ENCODE results near the gene MIPOL1. TPM values are rescaled to one million over a fixed set of nuclear protein-coding genes. Genes with fewer than 3 reads are reported as not detected.

MIPOL1 gene
- total RNA-seq, 1 experiment from 2014 or later: 15.4 TPM

GRCh38 chr14:37490607-37491006 is 292.9 kb downstream of the MIPOL1 start:
- Histone ChIP-seq H3K4me1 (ENCODE audit: control insufficient read depth in 1 of 2, insufficient read depth in 2 of 2, low read length in 2 of 2) (no peaks in the 10 kb centered on the region), H3K9me2 (ENCODE audit: insufficient read depth) (no peaks in the 10 kb centered on the region), H3K9ac (ENCODE audit: low read length) (no peak overlapping the region), H4K20me1 (ENCODE audit: insufficient read depth) (no peaks in the 10 kb centered on the region), H3K79me2 (ENCODE audit: insufficient read depth, low read length) (no peaks in the 10 kb centered on the region), H3K4me2 (ENCODE audit: low read length) (no peak overlapping the region), H3K9me3 (ENCODE audit: control insufficient read depth in 1 of 2, insufficient read depth in 1 of 2, low read depth in 1 of 2, low read length in 2 of 2) (no peaks in the 10 kb centered on the region), H2AFZ (ENCODE audit: low read depth, low read length, poor library complexity, severe bottlenecking) (no peak overlapping the region), H3K27me3 (ENCODE audit: insufficient read depth, low read length) (no peaks in the 10 kb centered on the region), H3K27ac (ENCODE audit: low read depth, low read length) (no peak overlapping the region), H3K36me3 (ENCODE audit: control insufficient read depth in 1 of 2, insufficient read depth in 2 of 2, low read length in 2 of 2) (no peaks in the 10 kb centered on the region), H3K4me3 (replicated peaks in 1 of 2; ENCODE audit: low read depth in 1 of 2, low read length in 2 of 2) (no peak overlapping the region)
- POLR2A ChIA-PET: no interaction called here
- CTCF ChIA-PET: no interaction called here
- no peak for DNase-seq (ENCODE audit: low read depth, low spot score)
- no TSS peak for BruUV-seq (replicated peaks)
- TF ChIP-seq CBX3 (IDR thresholded peaks at IDR 0.05; ENCODE audit: low read depth) (no peak), CTCF (IDR thresholded peaks at IDR 0.05 in 2 of 3, conservative IDR thresholded peaks at IDR 0.05 in 1 of 3; ENCODE audit: borderline replicate concordance in 1 of 3, insufficient read depth in 1 of 3, low read depth in 2 of 3, low read length in 2 of 3) (no peak)
- RAD21 ChIA-PET (ENCODE audit: low non-redundant PET in 1 of 2, low total read pairs in 2 of 2, uncharacterized antibody in 2 of 2, unreplicated experiment in 2 of 2): no interaction called here
- ATAC-seq: no peak
- intact Hi-C loops (cut with micrococcal nuclease): no loop called here

- DNase-seq (ENCODE audit: low read depth, low spot score) (no peak), ATAC-seq (no peak)
- Histone ChIP-seq H3K27ac (ENCODE audit: low read depth, low read length) (no peak overlapping the region), H3K9ac (ENCODE audit: low read length) (no peak overlapping the region), H2AFZ (ENCODE audit: low read depth, low read length, poor library complexity, severe bottlenecking) (no peak overlapping the region), H3K9me2 (ENCODE audit: insufficient read depth) (no peaks in the 10 kb centered on the region), H3K4me1 (ENCODE audit: control insufficient read depth in 1 of 2, insufficient read depth in 2 of 2, low read length in 2 of 2) (no peaks in the 10 kb centered on the region), H3K4me3 (replicated peaks in 1 of 2; ENCODE audit: low read depth in 1 of 2, low read length in 2 of 2) (no peak overlapping the region), H3K9me3 (ENCODE audit: control insufficient read depth in 1 of 2, insufficient read depth in 1 of 2, low read depth in 1 of 2, low read length in 2 of 2) (no peaks in the 10 kb centered on the region), H3K79me2 (ENCODE audit: insufficient read depth, low read length) (no peaks in the 10 kb centered on the region), H3K36me3 (ENCODE audit: control insufficient read depth in 1 of 2, insufficient read depth in 2 of 2, low read length in 2 of 2) (no peaks in the 10 kb centered on the region), H3K4me2 (ENCODE audit: low read length) (no peak overlapping the region), H3K27me3 (ENCODE audit: insufficient read depth, low read length) (no peaks in the 10 kb centered on the region), H4K20me1 (ENCODE audit: insufficient read depth) (no peaks in the 10 kb centered on the region)
- ChIA-PET RAD21 (ENCODE audit: low non-redundant PET in 1 of 2, low total read pairs in 2 of 2, uncharacterized antibody in 2 of 2, unreplicated experiment in 2 of 2) (no interaction called here), POLR2A (no interaction called here), CTCF (no interaction called here)
- no TSS peak for BruUV-seq (replicated peaks)
- intact Hi-C loops (cut with micrococcal nuclease): no loop called here
- TF ChIP-seq RAD21 (IDR thresholded peaks at IDR 0.05; ENCODE audit: low read depth): no peak
- TF ChIP-seq ATF3 (IDR thresholded peaks at IDR 0.05): no peak
- TF ChIP-seq ZBTB33 (IDR thresholded peaks at IDR 0.05; ENCODE audit: extremely low read depth, insufficient replicate concordance, low read length): no peak
- no peak for TF ChIP-seq SIN3A (IDR thresholded peaks at IDR 0.05; ENCODE audit: low read depth)
- TF ChIP-seq REST (IDR thresholded peaks at IDR 0.05; ENCODE audit: low read depth): no peak
- no peak for TF ChIP-seq SRF (IDR thresholded peaks at IDR 0.05; ENCODE audit: low read depth)
- no peak for TF ChIP-seq EGR1 (IDR thresholded peaks at IDR 0.05; ENCODE audit: low read depth)
- no peak for TF ChIP-seq MAX (IDR thresholded peaks at IDR 0.05)
- no peak for TF ChIP-seq ZNF274 (IDR thresholded peaks at IDR 0.05; ENCODE audit: low read depth, low read length)
- no peak for TF ChIP-seq POLR2AphosphoS5 (IDR thresholded peaks at IDR 0.05; ENCODE audit: low read depth, low read length)
- no peak for TF ChIP-seq EZH2phosphoT487 (IDR thresholded peaks at IDR 0.05; ENCODE audit: borderline replicate concordance)
- no peak for TF ChIP-seq CEBPB (IDR thresholded peaks at IDR 0.05; ENCODE audit: low read depth)
These were observed 293.3 kb downstream of the MIPOL1 start for GRCh38 chr14:37491076-37491475.

All from HCT116 (cell line).